Loucy (cell line): ENCODE data around the gene STAC.

Experiments used
- EZH2phosphoT487 ChIP-seq: fragments of 200-600 bp; IDR thresholded peaks from 2 replicates; pipeline ENCODE4 v1.6.1; 2018; ENCODE audit warnings: antibody characterized with exemption, mild to moderate bottlenecking, moderate library complexity, borderline replicate concordance
- TF ChIP-seq, protein P1 (sequence below): fragments of 200-600 bp; sonication (generic); conservative IDR thresholded peaks from 2 replicates; pipeline ENCODE4 v1.5.1; 2014; ENCODE audit warnings: mild to moderate bottlenecking, antibody characterized with exemption, low read length

DNA sequence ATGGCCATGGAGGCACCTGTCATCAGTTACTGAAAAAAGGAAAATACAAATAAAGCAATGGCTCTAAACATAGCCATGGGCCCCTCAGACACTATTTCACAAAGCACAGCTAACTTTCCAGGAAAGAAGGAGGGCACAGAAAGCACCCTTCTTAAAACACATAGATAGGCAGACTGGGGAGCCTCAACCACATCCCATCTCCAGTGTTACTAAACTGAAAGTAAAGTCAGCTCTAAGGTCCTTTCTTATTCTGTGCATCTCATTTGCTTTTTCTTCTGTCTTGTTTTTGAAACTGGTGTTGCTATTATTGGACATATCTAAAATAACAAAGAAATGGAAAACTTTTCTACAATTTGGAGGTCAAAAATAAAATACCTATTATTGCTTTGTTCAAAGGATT lies 48.2 kb upstream of the STAC start:
- TF ChIP-seq, protein P1, sequence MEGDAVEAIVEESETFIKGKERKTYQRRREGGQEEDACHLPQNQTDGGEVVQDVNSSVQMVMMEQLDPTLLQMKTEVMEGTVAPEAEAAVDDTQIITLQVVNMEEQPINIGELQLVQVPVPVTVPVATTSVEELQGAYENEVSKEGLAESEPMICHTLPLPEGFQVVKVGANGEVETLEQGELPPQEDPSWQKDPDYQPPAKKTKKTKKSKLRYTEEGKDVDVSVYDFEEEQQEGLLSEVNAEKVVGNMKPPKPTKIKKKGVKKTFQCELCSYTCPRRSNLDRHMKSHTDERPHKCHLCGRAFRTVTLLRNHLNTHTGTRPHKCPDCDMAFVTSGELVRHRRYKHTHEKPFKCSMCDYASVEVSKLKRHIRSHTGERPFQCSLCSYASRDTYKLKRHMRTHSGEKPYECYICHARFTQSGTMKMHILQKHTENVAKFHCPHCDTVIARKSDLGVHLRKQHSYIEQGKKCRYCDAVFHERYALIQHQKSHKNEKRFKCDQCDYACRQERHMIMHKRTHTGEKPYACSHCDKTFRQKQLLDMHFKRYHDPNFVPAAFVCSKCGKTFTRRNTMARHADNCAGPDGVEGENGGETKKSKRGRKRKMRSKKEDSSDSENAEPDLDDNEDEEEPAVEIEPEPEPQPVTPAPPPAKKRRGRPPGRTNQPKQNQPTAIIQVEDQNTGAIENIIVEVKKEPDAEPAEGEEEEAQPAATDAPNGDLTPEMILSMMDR, result no peak
- no peak for TF ChIP-seq EZH2phosphoT487
